GOT3 (cell line): Measurements from ENCODE around the gene ANKRD66.
"Not testable (repeated sequence)": the region's sequence is repeated elsewhere in the genome, so short reads cannot be mapped to it uniquely, and the experiment has no call there.

Experiments
- DNase-seq: peaks from one replicate; lab custom pipeline; 2025; ENCODE audit warnings: mixed read lengths; lab: John Stamatoyannopoulos, UW

Gene ANKRD66

GRCh38 chr6:46746696-46747095 is at the start of gene ANKRD66:
Gene ANKRD66 (plus strand): TSS chr6:46746933. CDS start chr6:46751949, 5,016 bp downstream.
- no peak for DNase-seq

GRCh38 chr6:46699970-46700369 is 46.8 kb upstream of the ANKRD66 start:
- no peak for DNase-seq

GRCh38 chr6:46704562-46704961 is 42.2 kb upstream of the ANKRD66 start:
- no peak for DNase-seq

- DNase-seq = no peak
These were observed 40.3 kb upstream of the ANKRD66 start for GRCh38 chr6:46706464-46706863.

- DNase-seq = no peak
These were observed 35.2 kb upstream of the ANKRD66 start for GRCh38 chr6:46711491-46711890.

- no peak for DNase-seq
These were observed 31.6 kb upstream of the ANKRD66 start for GRCh38 chr6:46715141-46715540.

GRCh38 chr6:46719099-46719498 is 27.6 kb upstream of the ANKRD66 start:
- DNase-seq = no peak

GRCh38 chr6:46720401-46720800 is 26.3 kb upstream of the ANKRD66 start:
- no peak for DNase-seq

GRCh38 chr6:46729787-46730326 is 16.9 kb upstream of the ANKRD66 start:
- no peak for DNase-seq

GRCh38 chr6:46730921-46731461 is 15.7 kb upstream of the ANKRD66 start:
- DNase-seq = no peak

GRCh38 chr6:46733341-46733801 is 13.4 kb upstream of the ANKRD66 start:
- DNase-seq = no peak

- DNase-seq = no peak
These were observed 11.6 kb upstream of the ANKRD66 start, which contains the start of gene PLA2G7 for GRCh38 chr6:46734867-46735719. Gene PLA2G7 (minus strand): TSS chr6:46735375. CDS start chr6:46722891, 12,484 bp downstream.

GRCh38 chr6:46735720-46736031 is 11.1 kb upstream of the ANKRD66 start:
- no peak for DNase-seq

- no peak for DNase-seq
These were observed 9.8 kb upstream of the ANKRD66 start for GRCh38 chr6:46736906-46737305.

- no peak for DNase-seq
These were observed 5.3 kb upstream of the ANKRD66 start for GRCh38 chr6:46741482-46741881.

GRCh38 chr6:46741910-46742309 is 4.8 kb upstream of the ANKRD66 start:
- no peak for DNase-seq

- no peak for DNase-seq
These were observed 3.1 kb upstream of the ANKRD66 start for GRCh38 chr6:46743425-46744158.

GRCh38 chr6:46744159-46744725 is 2.5 kb upstream of the ANKRD66 start:
- DNase-seq = not testable (repeated sequence)

GRCh38 chr6:46745973-46746372 is 760 bp upstream of the ANKRD66 start:
- no peak for DNase-seq

- DNase-seq = no peak
These were observed 2.3 kb downstream of the ANKRD66 start for GRCh38 chr6:46748940-46749503.

GRCh38 chr6:46749731-46750130 is 3.0 kb downstream of the ANKRD66 start:
- no peak for DNase-seq

- no peak for DNase-seq
These were observed 4.9 kb downstream of the ANKRD66 start for GRCh38 chr6:46751658-46752057.
